Neural cell (in vitro differentiated cells): ENCODE results near the gene TMEM238L. TPM values are rescaled to one million over a fixed set of nuclear protein-coding genes. Genes with fewer than 3 reads are reported as not detected.

Experiments used
- H2AFZ ChIP-seq: fragments of 200-600, 300-800 bp; sonication (generic), shearing (Covaris generic); 2 replicates; pipeline ENCODE4 v1.6.0; 2014; ENCODE audit warnings: low read depth, mild to moderate bottlenecking, antibody characterized with exemption, low read length, moderate library complexity
- H3F3A ChIP-seq: fragments of 200-600 bp; shearing (Covaris generic); 2 replicates; pipeline ENCODE4 v1.6.1; 2016; ENCODE audit warnings: mild to moderate bottlenecking, moderate library complexity, mixed read lengths, antibody characterized with exemption, low read length; ENCODE audit not compliant: insufficient read depth, poor library complexity, severe bottlenecking
- H3K27ac ChIP-seq: fragments of 200-600, 300-800 bp; sonication (generic), shearing (Covaris generic); 2 replicates; pipeline ENCODE4 v1.5.1; 2014; ENCODE audit warnings: mild to moderate bottlenecking, low read length, moderate library complexity
- H3K27me3 ChIP-seq: fragments of 300-800, 200-600 bp; sonication (generic), shearing (Covaris generic); 2 replicates; pipeline ENCODE4 v1.6.0; 2014; ENCODE audit warnings: mild to moderate bottlenecking, low read depth, low read length, moderate library complexity; ENCODE audit not compliant: insufficient read depth
- H3K36me3 ChIP-seq: fragments of 300-800, 200-600 bp; sonication (generic), shearing (Covaris generic); 2 replicates; pipeline ENCODE4 v1.5.1; 2014; ENCODE audit warnings: mild to moderate bottlenecking, antibody characterized with exemption, low read length, moderate library complexity; ENCODE audit not compliant: insufficient read depth
- H3K4me2 ChIP-seq: fragments of 300-800, 200-600 bp; sonication (generic), shearing (Covaris generic); 2 replicates; pipeline ENCODE4 v1.6.0; 2014; ENCODE audit warnings: mild to moderate bottlenecking, low read length
- H3K4me3 ChIP-seq: fragments of 300-800, 200-600 bp; sonication (generic), shearing (Covaris generic); 2 replicates; pipeline ENCODE4 v1.5.1; 2014; ENCODE audit warnings: mild to moderate bottlenecking, low read length, moderate library complexity
- H3K79me2 ChIP-seq: fragments of 200-600 bp; shearing (Covaris generic); replicated peaks from 2 replicates; pipeline ENCODE4 v1.6.0; 2014; ENCODE audit warnings: mild to moderate bottlenecking, low read length, moderate library complexity; ENCODE audit not compliant: insufficient read depth
- H3K9ac ChIP-seq: fragments of 300-800, 200-600 bp; sonication (generic), shearing (Covaris generic); 2 replicates; pipeline ENCODE4 v1.6.1; 2016; ENCODE audit warnings: mild to moderate bottlenecking, low read length, mixed read lengths
- H3K9me2 ChIP-seq: fragments of 200-600 bp; shearing (Covaris generic); 2 replicates; pipeline ENCODE4 v1.6.1; 2016; ENCODE audit warnings: mild to moderate bottlenecking, low read length, mixed read lengths; ENCODE audit not compliant: insufficient read depth
- H3K9me3 ChIP-seq: fragments of 200-600, 300-800 bp; sonication (generic), shearing (Covaris generic); 2 replicates; pipeline ENCODE4 v1.6.1; 2016; ENCODE audit warnings: mild to moderate bottlenecking, mixed run types, low read length, moderate library complexity, mixed read lengths
- H4K20me1 ChIP-seq: fragments of 200-600 bp; shearing (Covaris generic); 2 replicates; pipeline ENCODE4 v1.6.1; 2016; ENCODE audit warnings: mild to moderate bottlenecking, mixed run types; ENCODE audit not compliant: insufficient read depth
- EP300 ChIP-seq: fragments of 450-650 bp; conservative IDR thresholded peaks from 2 replicates; pipeline ENCODE4 v1.6.1; 2014; ENCODE audit warnings: antibody characterized with exemption, mild to moderate bottlenecking, moderate library complexity; ENCODE audit not compliant: poor library complexity, severe bottlenecking
- EZH2 ChIP-seq: fragments of 200-600, 300-800 bp; shearing (Covaris generic), sonication (generic); IDR thresholded peaks from 2 replicates; pipeline ENCODE4 v1.6.1; 2014; ENCODE audit warnings: antibody characterized with exemption, low read length, borderline replicate concordance, mild to moderate bottlenecking; ENCODE audit not compliant: insufficient read depth, poor library complexity, severe bottlenecking
- MXI1 ChIP-seq: fragments of 450-650 bp; conservative IDR thresholded peaks from 2 replicates; pipeline ENCODE4 v1.6.1; 2014; ENCODE audit warnings: antibody characterized with exemption, mild to moderate bottlenecking; ENCODE audit not compliant: poor library complexity, severe bottlenecking
- POLR2AphosphoS5 ChIP-seq: IDR thresholded peaks from 2 replicates; pipeline ENCODE4 v1.6.1; 2012
- RAD21 ChIP-seq: fragments of 450-650 bp; conservative IDR thresholded peaks from 2 replicates; pipeline ENCODE4 v1.6.1; 2014; ENCODE audit warnings: antibody characterized with exemption, mild to moderate bottlenecking, moderate library complexity
- REST ChIP-seq: IDR thresholded peaks from 2 replicates; pipeline ENCODE4 v1.6.1; 2012; ENCODE audit warnings: borderline replicate concordance
- SMC3 ChIP-seq: fragments of 450-650 bp; conservative IDR thresholded peaks from 2 replicates; pipeline ENCODE4 v1.6.1; 2014; ENCODE audit warnings: antibody characterized with exemption, mild to moderate bottlenecking, moderate library complexity; ENCODE audit not compliant: poor library complexity
- TAF1 ChIP-seq: IDR thresholded peaks from 2 replicates; pipeline ENCODE4 v1.6.1; 2012; ENCODE audit warnings: low read depth
- polyA plus RNA-seq: library from polyadenylated mRNA; depleted of rRNA; stranded (reverse); fragments of >200 nt; gene quantifications from 2 replicates; pipeline ENCODE4 v1.2.3, GENCODE V29; 2014
- TF ChIP-seq, protein P1 (sequence below): fragments of 450-650 bp; IDR thresholded peaks from 2 replicates; pipeline ENCODE4 v1.5.1; 2014; ENCODE audit warnings: antibody characterized with exemption, mild to moderate bottlenecking, moderate library complexity; ENCODE audit not compliant: poor library complexity, severe bottlenecking

Gene TMEM238L
- polyA plus RNA-seq, 1 donor from 2014 or later, result not detected

DNA sequence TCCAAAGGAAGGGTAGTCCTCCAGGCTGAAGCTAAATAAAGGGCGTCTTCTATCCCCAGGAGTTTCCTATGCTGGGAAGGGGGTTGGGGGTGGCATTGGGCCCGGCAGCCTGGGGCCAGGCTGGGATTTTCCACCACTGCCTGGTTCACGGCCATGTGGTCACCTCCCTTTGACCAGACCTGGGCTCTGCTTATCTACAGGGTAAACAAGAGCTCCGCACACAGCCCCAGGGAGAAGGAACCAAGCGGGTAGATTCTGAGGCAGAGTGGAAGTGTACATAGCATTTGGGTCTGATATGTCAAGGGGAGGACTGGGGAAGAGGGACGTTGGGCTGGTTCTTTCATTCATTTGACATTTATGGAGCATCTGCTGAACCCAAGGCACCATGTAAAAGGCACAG lies 46.8 kb downstream of the TMEM238L start:
- no peak for TF ChIP-seq EZH2
- no peak for TF ChIP-seq EP300
- TF ChIP-seq POLR2AphosphoS5, result no peak
- no peak for TF ChIP-seq TAF1
- Histone ChIP-seq H3K9ac (no peak overlapping the region), H3K27ac (no peak overlapping the region), H2AFZ (no peak overlapping the region), H3K36me3 (no peaks in the 10 kb centered on the region), H3K79me2 (no peaks in the 10 kb centered on the region), H3K9me3 (no peaks in the 10 kb centered on the region), H4K20me1 (no peaks in the 10 kb centered on the region), H3K4me3 (no peak overlapping the region), H3K4me2 (no peak overlapping the region), H3F3A (peaks cover 4% of the 10 kb centered on the region), H3K27me3 (no peaks in the 10 kb centered on the region), H3K9me2 (no peaks in the 10 kb centered on the region)

GRCh38 chr17:10756619-10757018 lies 47.3 kb downstream of the TMEM238L start:
- H3K9me3 ChIP-seq, result no peaks in the 10 kb centered on the region
- H3K27ac ChIP-seq, result peak overlapping the region; percentile 72
- H3F3A ChIP-seq, result peaks cover 4% of the 10 kb centered on the region
- no peak for TF ChIP-seq EZH2
- no peak for TF ChIP-seq MXI1
- no peak for TF ChIP-seq TAF1
- TF ChIP-seq RAD21, result no peak
- no peak for TF ChIP-seq EP300
- TF ChIP-seq REST, result no peak
- no peak for TF ChIP-seq POLR2AphosphoS5
- no peak for TF ChIP-seq SMC3
- TF ChIP-seq, protein P1, sequence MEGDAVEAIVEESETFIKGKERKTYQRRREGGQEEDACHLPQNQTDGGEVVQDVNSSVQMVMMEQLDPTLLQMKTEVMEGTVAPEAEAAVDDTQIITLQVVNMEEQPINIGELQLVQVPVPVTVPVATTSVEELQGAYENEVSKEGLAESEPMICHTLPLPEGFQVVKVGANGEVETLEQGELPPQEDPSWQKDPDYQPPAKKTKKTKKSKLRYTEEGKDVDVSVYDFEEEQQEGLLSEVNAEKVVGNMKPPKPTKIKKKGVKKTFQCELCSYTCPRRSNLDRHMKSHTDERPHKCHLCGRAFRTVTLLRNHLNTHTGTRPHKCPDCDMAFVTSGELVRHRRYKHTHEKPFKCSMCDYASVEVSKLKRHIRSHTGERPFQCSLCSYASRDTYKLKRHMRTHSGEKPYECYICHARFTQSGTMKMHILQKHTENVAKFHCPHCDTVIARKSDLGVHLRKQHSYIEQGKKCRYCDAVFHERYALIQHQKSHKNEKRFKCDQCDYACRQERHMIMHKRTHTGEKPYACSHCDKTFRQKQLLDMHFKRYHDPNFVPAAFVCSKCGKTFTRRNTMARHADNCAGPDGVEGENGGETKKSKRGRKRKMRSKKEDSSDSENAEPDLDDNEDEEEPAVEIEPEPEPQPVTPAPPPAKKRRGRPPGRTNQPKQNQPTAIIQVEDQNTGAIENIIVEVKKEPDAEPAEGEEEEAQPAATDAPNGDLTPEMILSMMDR, result no peak
- no peak overlapping the region for H3K9ac ChIP-seq
- no peaks in the 10 kb centered on the region for H4K20me1 ChIP-seq
- no peak overlapping the region for H2AFZ ChIP-seq
- no peaks in the 10 kb centered on the region for H3K36me3 ChIP-seq
- H3K4me2 ChIP-seq, result no peak overlapping the region
- no peaks in the 10 kb centered on the region for H3K9me2 ChIP-seq
- no peaks in the 10 kb centered on the region for H3K27me3 ChIP-seq
- no peak overlapping the region for H3K4me3 ChIP-seq
- no peaks in the 10 kb centered on the region for H3K79me2 ChIP-seq

- Histone ChIP-seq H2AFZ (no peak overlapping the region), H3K9me3 (no peaks in the 10 kb centered on the region), H3K79me2 (no peaks in the 10 kb centered on the region), H4K20me1 (no peaks in the 10 kb centered on the region), H3K4me3 (no peak overlapping the region), H3K9ac (peak overlapping the region; percentile 36), H3F3A (peaks cover 4% of the 10 kb centered on the region), H3K27ac (peak overlapping the region; percentile 72), H3K36me3 (no peaks in the 10 kb centered on the region), H3K27me3 (no peaks in the 10 kb centered on the region), H3K9me2 (no peaks in the 10 kb centered on the region), H3K4me2 (peak overlapping the region; percentile 30)
- TF ChIP-seq SMC3, result no peak
- TF ChIP-seq EZH2, result no peak
- no peak for TF ChIP-seq EP300
- TF ChIP-seq POLR2AphosphoS5, result no peak
- no peak for TF ChIP-seq REST
- no peak for TF ChIP-seq RAD21
- TF ChIP-seq MXI1, result no peak
- TF ChIP-seq TAF1, result no peak
- TF ChIP-seq, protein P1, result no peak
These were observed 47.7 kb downstream of the TMEM238L start for GRCh38 chr17:10756185-10756584.
